Brain pericyte (primary cell): ENCODE measurements around the gene MEGF10.

Experiments
- DNase-seq: peaks from one replicate; pipeline ENCODE4 v3.0.0-alpha.2; 2012; ENCODE audit warnings: low read depth, low spot score

The MEGF10 gene

DNA sequence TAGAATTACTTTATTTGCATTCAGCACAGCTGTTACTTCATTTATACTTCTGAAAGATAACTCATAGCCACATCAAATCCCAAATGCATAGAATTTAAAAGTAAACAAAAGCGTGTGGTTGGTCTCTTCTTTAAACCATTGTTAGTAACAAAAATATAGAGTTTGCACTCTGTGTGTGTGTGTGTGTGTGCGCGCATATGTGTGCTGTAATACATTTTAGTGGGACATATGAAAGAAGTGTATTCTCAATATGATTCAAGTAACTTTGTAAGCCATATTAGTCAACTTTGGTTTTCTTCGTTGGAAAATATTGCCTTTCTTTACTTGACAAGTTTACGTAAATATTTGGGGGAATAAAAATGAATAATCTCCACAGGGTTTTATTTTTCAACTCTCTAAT is 120.8 kb downstream of the MEGF10 start:
- no peak for DNase-seq

DNA sequence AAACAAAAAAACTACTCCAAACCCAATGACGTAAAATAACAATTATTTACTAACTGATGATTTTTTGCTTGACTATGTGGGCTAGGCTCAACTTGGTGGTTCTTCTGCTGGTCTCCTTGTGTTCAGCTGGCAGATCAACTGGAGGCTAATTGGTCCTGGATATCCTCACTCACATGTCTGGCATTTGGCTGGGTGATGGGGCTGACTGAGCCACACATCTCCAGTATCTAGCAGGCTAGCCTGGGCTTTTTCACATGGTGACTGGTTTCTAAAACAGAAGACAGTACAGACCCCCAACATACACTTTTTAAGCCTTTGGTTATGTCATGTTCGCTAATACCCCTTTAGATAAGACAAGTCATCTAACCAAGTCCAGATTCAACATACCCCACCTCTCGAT is 122.1 kb downstream of the MEGF10 start:
- DNase-seq: no peak

DNA sequence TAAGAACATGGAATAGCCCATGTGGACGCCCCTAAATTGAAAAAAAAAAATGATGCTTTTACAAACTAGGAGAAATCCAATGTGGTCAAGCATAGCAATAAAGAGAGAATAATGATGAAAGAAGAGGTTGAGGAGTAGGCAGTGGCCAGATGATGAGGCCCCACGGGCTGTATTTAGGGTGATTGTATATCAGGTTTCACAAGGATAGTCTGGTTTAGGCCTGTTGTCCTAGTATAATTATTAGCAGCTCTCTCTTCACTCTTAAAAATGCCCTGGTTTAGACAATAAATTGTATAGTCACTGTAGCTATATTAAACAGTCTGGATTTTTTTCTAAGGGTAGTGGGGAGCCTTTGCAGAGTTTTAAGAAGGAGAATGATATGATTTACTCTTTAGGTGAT is 124.4 kb downstream of the MEGF10 start:
- DNase-seq: no peak

DNA sequence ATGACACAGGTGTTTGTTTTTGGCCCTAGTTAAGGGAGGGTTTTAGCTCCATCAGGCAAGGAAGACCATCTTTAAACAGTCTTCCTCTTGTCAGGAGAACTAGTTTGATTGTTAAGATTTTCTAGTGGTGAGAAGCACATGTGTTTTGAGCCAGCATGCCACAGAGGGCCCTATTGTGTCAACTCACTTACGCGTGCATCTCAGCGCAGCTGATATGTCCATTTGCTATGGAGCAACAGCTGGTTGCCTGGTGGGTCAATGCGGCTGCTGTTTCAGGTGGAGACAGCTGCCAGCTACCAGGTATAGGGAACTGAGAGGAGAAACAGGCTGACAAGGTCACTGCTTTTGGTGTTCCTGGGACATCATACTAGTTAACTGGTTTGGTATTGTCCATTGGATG is 126.3 kb downstream of the MEGF10 start:
- no peak for DNase-seq

DNA sequence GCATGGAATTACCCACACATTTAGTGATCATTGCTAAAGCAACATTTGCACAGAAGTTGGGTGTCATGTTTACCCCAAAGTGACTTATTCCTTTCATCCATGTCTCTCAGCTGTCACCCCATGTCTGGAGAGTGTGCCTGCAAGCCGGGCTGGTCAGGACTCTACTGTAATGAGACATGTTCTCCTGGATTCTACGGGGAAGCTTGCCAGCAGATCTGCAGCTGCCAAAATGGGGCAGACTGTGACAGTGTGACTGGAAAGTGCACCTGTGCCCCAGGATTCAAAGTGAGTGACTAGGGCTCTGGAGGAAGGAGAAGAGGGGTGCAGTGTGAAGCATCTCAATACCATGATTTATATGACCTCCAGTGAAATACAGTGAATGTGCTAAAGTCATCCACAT is 126.9 kb downstream of the MEGF10 start:
- DNase-seq: no peak

DNA sequence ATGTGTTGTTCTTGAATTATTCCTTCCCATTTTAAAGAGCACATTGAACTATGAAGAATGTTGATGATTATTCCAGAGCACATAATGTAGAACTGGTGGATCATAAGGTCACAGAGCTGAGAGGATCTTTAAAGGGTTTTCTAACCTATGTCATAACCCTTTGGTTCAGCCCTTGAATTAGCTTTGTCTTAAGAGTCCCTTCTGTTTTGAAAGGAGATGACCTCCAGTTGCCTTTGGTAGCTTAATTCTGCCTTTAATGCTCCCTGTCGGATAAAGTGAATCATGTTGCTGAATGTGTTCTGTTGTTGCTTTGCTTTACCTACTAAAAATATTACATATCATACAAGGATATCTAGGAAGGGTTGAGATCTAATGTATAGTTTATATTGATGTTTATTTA is 127.8 kb downstream of the MEGF10 start:
- no peak for DNase-seq

DNA sequence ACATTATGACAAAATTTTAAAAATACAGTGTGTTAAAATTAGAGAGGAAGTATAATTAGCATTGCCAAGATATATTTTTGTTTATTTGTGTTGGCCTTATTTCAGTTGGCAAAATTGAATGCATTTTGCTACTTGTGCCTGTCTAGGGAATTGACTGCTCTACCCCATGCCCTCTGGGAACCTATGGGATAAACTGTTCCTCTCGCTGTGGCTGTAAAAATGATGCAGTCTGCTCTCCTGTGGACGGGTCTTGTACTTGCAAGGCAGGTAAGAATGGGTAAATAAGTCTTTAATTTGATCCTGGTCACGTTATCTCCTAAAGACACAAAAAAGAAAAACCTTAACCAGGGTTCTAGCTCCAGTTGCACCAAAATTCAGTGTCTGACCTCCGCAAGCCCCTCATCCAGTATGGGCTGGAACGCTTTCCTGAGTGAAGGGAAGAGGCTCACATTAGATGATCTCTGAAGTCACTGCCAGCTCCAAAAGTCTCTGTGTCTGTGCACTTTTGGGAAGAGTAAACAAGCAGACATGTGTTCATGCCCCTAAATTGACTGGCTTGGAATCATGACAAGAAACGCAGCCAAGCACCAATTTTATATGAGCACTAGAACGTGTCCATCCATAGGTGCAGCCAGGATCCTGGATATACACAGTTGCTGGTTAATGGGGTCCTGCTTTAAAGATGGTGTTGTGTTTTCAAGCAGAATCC is 128.5 kb downstream of the MEGF10 start:
- DNase-seq: no peak

DNA sequence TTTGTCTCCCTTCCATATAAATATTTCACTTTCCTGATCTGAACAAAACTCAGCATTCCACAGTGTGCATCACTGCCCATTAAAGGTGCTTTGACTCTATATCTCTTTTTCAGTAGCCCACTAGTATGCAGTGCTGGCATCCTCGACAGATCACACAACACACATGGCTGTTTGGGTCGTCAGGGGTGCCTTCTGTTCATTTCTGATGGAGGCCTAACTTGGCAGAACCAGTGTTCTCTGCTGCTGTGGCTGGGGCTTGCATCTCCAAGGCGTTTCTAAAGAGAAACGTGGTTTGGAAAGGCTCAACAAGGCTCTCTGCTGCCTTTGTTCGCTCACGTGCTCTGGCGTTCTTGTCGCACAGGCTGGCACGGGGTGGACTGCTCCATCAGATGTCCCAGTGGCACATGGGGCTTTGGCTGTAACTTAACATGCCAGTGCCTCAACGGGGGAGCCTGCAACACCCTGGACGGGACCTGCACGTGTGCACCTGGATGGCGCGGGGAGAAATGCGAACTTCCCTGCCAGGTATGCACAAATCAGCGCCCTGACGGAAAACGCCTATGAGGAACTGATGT is 129.2 kb downstream of the MEGF10 start:
- DNase-seq: no peak

DNA sequence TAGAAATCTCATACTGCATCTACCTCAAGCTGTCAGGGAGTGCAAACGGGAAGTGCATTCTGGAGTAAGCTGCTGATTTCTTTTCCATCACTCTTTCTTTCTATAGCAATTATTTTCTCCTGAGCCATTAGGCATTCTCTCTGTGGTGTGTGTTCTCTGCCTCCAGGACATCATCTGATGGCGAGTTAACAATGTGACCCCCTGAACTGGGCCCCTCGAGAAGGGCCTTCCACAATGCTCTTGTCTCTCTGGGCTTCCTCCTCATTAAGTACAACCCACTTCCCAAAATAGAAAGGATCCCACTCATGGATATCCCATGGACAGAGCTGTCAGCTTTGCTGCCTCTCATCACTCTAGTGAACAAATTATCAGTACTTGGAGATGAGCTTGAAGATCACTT is 130.2 kb downstream of the MEGF10 start:
- DNase-seq: no peak

DNA sequence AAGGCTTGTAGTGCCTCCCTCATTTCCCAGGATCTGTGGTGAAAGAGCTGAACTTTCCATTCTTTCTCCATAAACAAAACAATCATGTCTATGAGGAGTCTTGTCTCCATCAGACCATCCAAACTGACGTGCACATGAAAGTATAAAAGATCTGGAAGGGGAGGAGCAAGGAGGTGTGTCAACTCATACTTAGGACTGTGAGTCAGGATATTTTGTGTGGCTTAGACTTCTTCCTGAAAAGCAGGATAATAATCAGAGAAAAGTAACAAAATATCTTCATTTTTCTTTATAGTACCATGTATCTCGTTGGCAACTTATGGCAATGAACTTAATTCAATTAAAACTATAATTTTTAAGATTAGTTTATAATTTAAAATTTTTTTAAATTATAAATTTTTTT is 130.9 kb downstream of the MEGF10 start:
- DNase-seq: no peak

DNA sequence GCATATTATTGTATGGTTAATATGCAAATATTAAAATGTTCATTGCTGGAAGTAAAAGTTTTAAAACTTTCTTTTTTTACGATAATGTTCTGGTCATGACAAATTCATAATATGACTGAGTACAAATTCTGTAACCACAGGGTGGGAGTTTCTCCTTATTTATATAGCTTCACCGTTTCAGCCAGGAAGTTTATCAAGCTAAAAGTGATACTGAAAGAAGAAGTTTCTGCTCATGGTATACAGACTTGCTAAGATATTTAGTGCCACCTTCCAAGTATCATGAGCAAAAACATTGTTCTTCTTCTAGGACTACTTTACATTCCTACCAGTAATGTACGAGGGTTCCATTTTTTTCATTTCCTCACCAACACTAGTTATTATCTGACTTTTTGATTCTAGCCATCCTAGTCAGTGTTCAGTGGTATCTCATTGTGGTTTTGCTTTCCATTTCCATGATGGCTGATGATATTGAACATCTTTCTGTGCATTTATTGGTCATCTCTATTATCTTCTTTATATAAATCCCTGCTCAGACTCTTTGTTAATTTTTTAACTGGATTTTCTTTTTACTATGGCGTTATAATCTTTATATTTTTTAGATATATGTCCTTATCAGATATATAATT is 132.7 kb downstream of the MEGF10 start:
- DNase-seq: no peak

DNA sequence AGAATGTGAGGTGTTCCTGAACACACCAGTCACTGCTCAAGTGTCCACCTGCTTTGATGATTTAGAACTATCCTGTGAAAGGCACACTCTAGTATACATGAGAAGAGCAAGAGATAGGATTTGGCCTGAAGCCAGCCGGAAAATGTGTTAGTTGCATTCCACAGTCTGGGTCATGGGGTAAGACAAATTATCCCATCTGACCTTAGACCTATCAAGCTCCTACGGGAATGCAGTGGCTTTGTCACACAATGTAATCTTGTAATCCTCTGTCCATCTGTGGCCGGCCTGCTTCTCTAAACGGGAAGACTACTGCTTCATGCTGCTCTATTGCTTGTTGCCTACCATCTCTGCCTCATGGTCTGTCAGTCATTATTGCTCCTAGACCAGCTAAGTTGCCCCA is 134.4 kb downstream of the MEGF10 start:
- no peak for DNase-seq

DNA sequence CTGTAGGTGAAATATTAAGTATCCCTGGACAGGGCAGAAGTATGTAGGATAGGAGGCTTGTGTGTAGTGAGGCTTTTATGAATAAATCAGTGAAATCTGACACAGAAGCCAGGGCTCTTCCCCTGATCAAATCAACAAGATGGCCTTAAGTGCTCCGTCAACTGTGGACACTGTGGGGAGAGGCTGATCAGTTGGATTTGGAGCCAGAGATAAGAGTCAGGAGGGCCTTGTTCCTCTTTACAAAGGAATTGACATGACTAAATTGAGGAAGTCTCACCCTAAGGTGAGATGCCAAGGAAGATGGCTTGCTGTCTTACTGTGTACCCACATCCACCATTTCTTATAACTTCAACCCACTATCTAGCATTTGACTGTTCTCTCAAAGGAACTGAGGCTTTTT is 135.3 kb downstream of the MEGF10 start:
- DNase-seq: no peak

DNA sequence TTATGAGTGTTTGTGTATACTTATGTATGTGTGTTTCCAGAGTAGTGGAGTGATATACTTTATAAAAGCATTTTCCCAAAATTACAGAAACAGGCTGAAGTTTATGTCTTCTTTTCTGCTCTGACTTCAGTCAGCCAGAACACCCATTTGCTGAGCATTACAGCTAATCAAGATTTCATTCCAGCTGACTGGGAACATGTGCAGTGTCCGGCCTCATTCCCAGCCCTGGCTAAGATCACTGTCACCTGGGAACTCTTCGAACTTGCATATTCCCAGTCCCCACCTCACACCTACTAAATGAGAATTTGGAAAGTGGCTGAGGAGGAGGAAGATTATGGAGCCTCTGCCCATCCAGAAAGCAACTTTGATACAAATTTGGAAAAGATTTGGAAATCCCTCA is 136.1 kb downstream of the MEGF10 start:
- no peak for DNase-seq

DNA sequence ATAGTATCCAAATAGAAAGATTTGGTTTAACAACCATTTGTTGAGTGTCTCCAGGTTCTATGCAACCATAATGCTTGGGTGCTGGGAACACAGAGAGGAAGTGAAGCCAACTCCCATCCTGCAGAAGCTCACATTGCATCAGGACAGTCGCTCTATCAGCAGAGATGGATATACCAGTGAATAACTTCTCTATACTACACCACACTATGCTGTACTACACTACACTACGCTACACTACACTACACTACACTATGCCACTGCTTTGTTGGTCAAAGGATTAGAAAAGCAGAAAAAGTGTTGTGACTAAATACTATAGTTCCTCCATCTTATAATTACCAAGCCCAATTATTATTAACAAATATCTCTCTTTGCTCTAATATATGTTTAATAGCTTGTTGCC is 137.7 kb downstream of the MEGF10 start:
- no peak for DNase-seq

DNA sequence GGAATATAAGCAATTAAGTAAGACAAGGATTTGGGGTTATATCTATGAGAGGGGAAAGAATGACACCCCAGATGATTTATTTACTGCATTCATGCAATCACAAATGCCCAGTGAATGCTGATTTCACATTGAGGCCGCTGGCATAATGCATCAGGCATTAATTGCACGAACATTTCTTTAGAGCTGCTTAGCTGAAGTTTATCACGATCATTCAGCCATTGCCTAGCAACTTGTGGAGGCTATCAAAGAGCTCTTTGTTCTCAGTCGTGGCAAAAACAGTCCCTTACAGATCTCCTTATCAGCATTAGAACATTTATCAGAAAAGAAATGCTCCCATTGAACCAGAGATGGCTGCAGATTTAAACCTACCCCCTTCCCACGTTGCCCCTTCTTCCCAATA is 138.2 kb downstream of the MEGF10 start:
- DNase-seq: no peak

DNA sequence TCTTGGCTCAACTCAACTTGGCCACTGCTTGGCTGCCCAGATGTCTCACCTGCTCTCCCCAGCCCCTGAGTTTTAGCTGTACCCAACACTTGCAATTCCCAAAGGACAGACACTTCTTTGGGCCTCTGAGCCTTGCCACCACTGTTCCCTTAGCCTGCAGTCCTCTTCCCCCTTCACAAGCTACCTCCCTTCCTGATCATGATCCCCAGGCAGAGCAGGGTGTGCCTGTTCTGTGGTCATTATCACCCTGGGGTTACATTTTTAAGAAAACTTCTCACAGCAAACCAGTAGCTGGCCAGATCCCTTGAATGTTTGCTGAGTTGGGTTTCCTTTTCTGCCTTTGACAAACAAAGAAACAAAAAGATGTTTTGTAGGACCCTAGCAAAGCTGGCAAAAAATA is 139.3 kb downstream of the MEGF10 start:
- no peak for DNase-seq

DNA sequence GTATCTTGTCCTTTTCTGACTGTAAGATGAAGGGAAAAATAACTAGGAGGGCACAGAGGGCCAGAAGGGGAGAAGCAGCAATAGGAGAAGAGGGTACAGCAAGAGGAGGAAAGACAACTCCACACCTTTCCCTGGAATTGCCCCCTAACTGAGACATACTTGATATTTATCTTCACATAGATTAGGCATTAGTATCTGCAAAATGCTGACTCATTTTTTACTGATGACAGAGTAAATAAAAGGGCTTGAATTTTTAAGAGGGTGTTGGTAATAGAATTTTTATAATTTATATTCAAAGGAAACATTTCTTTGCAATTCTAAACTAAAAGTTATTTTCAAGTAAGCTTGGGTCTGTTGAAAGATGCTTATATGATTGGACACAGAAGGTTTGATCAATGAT is 140.0 kb downstream of the MEGF10 start:
- DNase-seq: no peak

DNA sequence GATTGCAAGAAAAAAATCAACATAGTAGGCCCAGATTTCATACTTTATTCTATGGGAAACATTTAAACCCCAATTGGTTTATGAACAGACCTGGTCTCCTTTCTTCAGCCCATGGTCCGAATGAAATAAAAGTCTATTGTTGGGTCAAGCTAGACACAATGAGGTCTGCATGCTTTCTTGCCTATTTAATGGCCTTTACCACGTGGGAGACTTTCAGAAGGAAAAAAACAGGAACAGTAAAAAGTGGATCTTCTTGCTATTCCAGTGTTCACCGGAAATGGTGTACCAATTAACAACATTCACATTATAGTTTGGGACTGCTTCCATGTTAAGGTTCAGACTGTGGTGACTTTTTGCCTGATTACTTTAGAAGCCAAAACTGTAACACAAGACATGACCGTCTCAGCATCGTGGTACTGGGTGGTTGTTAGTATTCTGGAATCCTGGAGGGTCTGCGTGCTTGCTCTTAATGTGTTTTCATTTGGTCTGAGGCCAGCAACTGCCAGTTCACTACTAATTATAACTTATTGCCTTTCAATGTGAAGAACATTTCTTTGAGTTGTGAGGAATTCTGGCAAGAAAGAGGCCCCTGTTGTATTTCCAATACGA is 141.5 kb downstream of the MEGF10 start:
- DNase-seq: no peak

DNA sequence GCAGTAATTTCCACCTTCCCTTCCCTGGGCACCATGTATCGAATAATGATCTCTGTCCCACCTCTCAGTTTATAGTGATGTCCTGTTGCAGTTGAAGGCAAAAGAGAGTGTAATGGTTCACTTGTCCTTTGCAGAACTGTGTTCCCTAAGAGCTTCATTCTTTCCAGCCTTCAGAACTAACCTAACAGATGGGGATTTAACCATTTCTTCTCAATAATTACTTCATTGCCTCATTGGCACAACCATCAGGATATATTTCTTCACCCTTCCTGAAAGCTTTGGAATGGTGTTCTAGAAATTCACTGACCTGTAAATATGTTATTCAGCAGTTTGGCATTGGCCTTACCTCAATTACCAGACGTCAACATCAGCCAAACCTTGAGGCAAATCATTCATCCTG is 142.9 kb downstream of the MEGF10 start:
- DNase-seq: no peak

DNA sequence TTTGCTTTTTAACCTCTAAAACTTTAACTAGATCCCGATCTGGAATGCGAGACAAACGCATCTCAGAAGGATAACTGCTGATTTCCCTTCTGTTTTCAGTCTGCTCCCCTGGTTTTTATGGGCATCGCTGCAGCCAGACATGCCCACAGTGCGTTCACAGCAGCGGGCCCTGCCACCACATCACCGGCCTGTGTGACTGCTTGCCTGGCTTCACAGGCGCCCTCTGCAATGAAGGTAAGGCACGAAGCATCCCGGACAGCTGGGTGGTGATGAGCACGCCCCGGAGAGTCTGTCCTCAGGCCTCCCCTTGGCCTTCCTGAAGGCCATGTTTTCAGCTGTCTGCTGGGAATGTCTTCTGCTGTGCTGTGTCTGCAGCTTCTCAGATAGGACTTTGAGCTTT is 144.0 kb downstream of the MEGF10 start:
- DNase-seq: no peak

DNA sequence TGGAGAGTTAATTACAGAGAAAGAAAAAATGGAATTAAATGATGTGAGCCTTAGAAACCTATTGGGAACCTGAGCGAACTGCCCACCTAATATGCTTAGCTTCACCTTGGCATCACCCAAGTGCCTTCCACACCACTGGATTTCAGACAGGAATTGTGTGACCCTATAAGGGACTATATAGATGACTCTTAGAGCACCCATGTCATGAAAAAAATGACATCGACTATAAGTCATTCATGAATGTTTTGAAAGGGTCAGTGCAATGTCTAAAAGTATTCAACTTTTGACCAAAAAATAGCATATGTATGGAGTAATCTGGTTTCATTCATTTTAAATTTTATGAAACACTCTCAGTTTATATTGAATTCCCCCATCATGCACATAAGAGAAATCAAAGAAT is 145.2 kb downstream of the MEGF10 start:
- DNase-seq: no peak

DNA sequence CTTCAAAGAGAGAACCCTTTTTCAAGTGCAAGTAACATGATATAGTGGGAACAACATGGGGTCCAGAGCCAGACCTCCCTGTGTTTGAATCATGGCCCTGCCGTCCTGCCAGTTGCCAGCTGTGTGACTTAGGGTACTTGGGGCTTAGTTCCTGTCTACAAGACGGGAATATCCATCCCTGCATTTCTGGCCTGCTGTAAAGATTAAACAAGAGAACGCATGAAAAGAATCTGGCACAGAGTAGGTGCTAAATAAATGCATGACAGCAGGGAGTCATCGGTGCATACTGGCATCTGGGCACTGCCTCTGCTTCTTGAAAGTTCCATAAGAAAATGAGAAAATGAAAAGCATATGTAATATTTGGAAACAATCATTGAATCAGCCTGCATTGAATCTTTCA is 149.0 kb downstream of the MEGF10 start:
- DNase-seq: no peak
